Left hindlimb (tissue), 1 donor: ENCODE results near the gene COL15A1.
"Not testable (repeated sequence)": the region's sequence is repeated elsewhere in the genome, so short reads cannot be mapped to it uniquely, and the experiment has no call there.

Experiments
- DNase-seq: peaks from one replicate; pipeline ENCODE4 v3.0.0-alpha.2; 2018

Gene COL15A1

DNA sequence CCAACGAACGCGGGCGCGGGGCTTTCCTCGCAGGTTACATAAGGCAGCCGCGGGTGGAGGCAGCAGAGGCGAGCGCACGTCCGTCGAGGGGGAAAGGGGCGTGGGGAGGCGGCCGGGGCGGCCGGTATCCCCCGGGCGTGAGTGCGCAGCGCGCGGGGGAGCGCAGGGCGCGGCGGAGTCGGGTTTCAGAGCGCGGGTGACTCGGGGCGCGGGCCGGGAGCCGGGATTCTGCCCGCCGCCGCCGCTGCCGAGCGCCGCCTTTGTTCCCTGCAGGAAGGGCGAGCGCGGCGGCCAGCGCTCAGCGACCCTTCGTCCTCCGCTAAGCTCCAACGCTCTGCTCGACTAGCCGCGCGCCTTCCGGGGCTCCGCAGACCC is at the start of gene COL15A1:
Gene COL15A1 (plus strand): TSS at position 226 of the 375 bp plus-strand sequence. CDS start 155 bp downstream, outside the sequence.
- peak; percentile 63 for DNase-seq

DNA sequence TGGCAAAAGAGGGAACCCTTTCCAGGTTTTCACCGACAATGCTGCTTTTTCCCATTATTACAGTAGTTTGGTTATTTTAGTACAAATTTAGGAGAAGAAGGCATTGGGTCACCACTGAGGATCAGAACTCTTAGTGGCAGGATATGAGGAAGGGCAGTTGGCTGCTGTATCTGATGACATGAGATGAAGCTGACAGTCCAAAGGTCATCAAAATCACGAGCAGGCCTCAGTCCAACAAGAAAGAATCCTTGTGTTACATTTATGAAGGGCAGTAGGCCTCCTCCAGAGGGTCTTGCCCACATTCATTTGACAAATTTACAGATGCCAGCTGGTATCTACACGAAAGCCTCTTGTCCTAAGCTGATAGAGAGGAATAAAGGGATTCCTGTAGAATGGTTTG is 49.5 kb upstream of the COL15A1 start:
- DNase-seq, result no peak

- no peak for DNase-seq
Measured at GRCh38 chr9:98894761-98895160, 48.9 kb upstream of the COL15A1 start.

GRCh38 chr9:98896632-98897031 is 47.1 kb upstream of the COL15A1 start:
- no peak for DNase-seq

DNA sequence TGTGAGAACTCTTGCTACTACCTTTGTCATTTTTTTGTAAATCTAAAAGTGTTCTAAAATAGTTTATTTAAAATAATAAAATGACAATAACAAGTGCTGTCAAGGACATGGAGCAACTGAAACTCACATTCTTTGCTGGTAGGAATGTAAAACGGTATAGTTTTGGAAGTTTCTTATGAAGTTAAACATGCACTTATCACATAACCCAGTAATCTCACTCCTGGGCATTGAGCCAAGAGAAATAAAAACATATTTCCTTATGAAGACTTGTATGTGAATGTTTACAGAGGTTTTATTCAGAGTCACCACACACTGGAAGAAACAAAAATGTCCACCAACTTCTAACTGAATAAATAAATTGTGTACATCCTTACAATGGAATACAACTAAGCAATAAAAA is 46.0 kb upstream of the COL15A1 start:
- DNase-seq, result no peak

- DNase-seq, result peak; percentile 67
Measured at GRCh38 chr9:98899408-98900056, 44.2 kb upstream of the COL15A1 start.

- DNase-seq, result no peak
Measured at GRCh38 chr9:98900244-98900643, 43.5 kb upstream of the COL15A1 start.

DNA sequence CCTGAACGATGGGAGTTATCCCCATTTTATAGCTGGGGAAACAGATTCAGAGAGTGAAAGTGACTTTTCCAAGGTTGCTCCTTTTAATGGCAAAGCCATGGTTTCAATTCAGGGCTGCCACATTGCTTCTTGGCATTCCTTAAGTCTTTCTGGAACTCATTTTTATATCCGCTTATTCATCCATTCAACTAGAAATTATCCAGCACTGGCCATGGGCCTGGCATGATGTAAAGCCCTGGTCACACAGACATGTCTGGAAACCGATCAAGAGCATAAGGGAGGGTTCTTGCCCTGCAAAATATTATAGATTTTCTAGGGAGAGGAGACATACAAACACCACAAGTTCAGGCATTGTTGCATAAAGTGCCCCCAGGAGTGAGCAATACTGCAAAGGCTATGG is 43.0 kb upstream of the COL15A1 start:
- no peak for DNase-seq

GRCh38 chr9:98901843-98902242 is 41.9 kb upstream of the COL15A1 start:
- not testable (repeated sequence) for DNase-seq

- no peak for DNase-seq
Measured at GRCh38 chr9:98902516-98902915, 41.2 kb upstream of the COL15A1 start.

GRCh38 chr9:98902925-98903324 is 40.8 kb upstream of the COL15A1 start:
- DNase-seq, result no peak

GRCh38 chr9:98903961-98904411 is 39.7 kb upstream of the COL15A1 start:
- DNase-seq, result peak; percentile 53

GRCh38 chr9:98905015-98905414 is 38.7 kb upstream of the COL15A1 start:
- DNase-seq, result no peak

DNA sequence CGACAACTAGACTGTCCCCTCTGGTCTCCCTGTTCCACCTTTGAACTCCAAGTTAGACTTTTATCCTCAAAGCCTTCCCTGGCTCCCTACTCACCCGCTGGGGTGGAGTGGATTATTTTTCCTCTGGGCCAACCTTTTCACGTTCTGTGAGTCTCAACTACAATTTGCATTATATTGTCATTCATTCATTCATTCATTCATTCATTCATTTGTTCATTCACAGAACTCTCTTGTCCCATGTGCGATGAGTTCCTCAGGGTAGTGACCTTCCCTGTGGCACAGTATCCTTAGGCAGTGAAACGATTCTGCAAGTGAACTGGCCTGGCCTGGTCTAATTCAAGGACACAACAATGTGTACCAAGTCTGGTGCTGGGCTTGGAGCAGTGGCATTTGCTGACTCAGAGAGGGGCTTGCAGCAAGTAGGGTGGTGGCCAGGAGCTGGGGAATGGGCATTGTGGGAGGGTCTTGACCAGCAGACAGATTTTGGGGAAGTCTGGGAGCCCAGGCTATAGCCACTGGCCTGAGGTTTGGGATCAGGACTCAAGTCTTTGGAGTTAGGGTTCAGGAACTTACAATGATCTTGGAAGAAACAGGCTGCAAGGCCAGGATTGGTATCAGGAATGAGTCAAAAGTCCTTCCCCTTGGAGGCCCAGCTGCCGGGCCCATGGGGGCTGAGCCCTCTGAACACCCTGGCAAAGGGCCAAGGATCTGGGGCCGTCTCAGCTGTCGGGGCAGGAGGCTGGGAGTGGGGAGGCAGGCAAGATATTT is 37.2 kb upstream of the COL15A1 start:
- peak; percentile 57 for DNase-seq

DNA sequence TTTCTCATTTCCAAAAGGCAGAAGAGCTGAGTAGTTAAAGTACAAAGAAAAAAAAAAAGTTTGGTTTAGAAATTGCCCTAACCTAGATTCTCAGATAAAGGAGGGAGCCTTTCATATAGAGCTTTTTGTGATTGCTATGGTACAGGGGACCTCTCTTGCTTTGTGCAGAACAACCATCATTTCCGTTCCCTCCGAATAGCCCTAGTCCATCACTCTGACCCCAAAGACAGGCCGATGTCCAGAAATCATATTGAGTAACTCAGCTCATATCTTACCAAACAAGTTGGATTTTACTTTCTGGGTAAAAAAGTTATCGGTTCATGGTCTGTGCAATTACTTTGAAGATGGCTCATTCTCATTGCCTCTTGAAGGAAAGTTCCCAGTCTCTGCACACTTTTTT is 36.7 kb upstream of the COL15A1 start:
- DNase-seq, result no peak

DNA sequence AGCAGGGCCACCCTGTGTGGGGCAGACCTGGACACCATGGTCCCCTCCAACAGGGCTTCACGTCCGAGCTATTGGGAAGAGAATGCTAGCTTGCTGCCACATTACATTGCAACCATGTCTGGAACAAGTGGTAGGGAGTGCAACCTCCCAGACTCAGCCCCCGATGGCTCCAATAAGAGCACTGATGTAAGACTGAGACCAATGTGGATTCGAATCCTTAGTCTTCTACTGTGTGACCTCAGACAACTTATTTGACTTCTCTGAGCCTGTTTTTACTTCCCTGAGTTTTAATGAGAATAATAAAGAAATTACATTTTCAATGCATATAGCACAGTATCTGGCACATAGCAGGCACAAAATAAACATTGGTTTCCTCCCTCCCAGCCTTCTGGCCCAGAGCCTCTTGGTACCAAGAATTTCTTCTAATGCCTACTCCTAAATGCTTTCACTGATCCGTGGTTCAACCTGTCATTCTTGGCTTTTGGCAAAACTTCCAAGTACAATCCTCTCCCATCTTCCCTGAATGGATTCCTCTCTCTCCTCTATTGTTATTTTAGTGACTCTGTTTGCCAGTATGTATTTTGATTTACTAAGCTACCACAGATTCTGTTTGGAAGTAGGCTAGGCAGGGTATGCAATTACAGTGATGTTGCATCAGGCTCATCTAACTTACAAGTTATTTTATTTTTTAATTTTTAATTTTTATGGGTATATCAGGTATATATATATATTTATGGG is 34.6 kb upstream of the COL15A1 start:
- DNase-seq, result no peak

GRCh38 chr9:98909935-98910334 is 33.8 kb upstream of the COL15A1 start:
- no peak for DNase-seq

- DNase-seq, result no peak
Measured at GRCh38 chr9:98911042-98911441, 32.7 kb upstream of the COL15A1 start.

- not testable (repeated sequence) for DNase-seq
Measured at GRCh38 chr9:98911738-98912137, 32.0 kb upstream of the COL15A1 start.

DNA sequence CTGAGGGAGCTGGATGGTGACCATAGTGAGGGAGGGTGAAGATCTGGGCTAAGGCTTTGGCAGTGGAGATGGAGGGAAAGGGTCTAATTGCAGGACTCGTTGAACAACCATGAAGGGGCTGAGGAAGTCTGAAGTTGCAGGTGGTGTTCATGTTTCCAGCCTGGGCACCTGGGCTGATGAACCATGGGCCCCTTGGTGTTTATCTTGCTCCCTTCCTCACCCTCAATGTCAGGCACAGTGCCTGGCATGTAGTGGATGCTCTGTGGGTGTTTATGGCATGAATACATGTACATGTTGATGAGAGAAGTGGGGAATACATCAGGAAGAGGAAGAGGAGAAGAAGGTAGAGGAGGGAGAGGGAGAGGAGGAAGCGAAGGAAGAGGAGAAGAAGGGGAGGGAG is 31.3 kb upstream of the COL15A1 start:
- no peak for DNase-seq

DNA sequence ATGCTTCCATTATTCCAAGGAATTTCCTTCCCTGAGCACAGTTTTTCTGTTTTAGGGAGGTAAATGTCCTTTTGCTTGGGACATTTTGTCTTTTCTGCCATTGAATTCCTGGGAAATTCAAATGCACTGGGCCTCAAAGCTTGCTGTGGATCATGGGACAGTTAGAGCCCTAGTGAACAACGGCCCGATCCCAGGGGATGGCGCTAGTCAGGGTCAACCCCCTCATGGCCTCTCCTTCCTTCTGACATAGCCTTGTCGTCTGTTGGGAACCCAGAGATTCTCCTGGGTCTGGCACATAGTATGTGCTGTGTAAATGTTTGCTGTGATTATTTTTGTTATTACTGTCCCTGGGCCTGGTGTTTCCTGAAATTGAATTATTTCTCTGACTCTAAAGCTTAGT is 30.7 kb upstream of the COL15A1 start:
- no peak for DNase-seq

GRCh38 chr9:98913705-98914104 is 30.0 kb upstream of the COL15A1 start:
- DNase-seq, result no peak

- no peak for DNase-seq
Measured at GRCh38 chr9:98915599-98915998, 28.1 kb upstream of the COL15A1 start.

- DNase-seq, result peak; percentile 84
Measured at GRCh38 chr9:98916660-98917059, 27.0 kb upstream of the COL15A1 start.
